Measurements from ENCODE around the gene SETD9. TPM values are rescaled to one million over a fixed set of nuclear protein-coding genes. Genes with fewer than 3 reads are reported as not detected.

SETD9 gene
- total RNA-seq, 3 donors from 2014 or later (not counting 1 experiment from before 2014, with no cell fraction given) = 5.6 to 8.6 (median 6.0) TPM

DNA sequence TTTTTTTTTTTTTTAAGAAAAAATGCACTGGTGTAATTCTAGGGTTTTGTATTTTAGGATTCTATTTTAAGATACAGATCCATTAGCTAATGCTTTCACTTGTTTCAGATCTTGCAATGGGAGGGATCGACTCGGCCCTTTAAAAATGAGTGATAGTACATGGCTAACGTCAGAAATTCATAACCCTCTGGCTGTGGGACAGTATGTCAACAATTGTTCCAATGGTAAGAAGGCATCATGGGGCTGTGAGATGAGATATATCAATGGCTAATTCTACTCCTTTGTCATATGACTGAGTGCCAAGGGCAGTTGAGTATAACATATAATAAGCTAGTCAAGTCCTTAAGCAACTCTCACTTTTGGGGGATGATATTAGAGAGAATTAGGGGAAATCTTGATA is 4.4 kb downstream of the SETD9 start:
- Mint-ChIP-seq H3K4me3 (no peak overlapping the region), H3K27ac (no peak overlapping the region), H3K4me1 (peaks cover 17 to 21% of the 10 kb centered on the region in 2 donors), H3K9me3 (no peaks in the 10 kb centered on the region), H3K36me3 (no peaks in the 10 kb centered on the region), H3K27me3 (ENCODE audit: low read depth in 2 of 2) (no peaks in the 10 kb centered on the region)
- no peaks in the 10 kb centered on the region for H3K9me3 ChIP-seq (ENCODE audit: control insufficient read depth, insufficient read depth, low read length)
- peaks cover 8% of the 10 kb centered on the region for H3K4me1 ChIP-seq (ENCODE audit: control insufficient read depth, insufficient read depth, low read length)
- no peaks in the 10 kb centered on the region for H3K27me3 ChIP-seq (ENCODE audit: control insufficient read depth, insufficient read depth, low read length)
- TF ChIP-seq, protein P1, sequence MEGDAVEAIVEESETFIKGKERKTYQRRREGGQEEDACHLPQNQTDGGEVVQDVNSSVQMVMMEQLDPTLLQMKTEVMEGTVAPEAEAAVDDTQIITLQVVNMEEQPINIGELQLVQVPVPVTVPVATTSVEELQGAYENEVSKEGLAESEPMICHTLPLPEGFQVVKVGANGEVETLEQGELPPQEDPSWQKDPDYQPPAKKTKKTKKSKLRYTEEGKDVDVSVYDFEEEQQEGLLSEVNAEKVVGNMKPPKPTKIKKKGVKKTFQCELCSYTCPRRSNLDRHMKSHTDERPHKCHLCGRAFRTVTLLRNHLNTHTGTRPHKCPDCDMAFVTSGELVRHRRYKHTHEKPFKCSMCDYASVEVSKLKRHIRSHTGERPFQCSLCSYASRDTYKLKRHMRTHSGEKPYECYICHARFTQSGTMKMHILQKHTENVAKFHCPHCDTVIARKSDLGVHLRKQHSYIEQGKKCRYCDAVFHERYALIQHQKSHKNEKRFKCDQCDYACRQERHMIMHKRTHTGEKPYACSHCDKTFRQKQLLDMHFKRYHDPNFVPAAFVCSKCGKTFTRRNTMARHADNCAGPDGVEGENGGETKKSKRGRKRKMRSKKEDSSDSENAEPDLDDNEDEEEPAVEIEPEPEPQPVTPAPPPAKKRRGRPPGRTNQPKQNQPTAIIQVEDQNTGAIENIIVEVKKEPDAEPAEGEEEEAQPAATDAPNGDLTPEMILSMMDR (IDR thresholded peaks at IDR 0.05) = no peak
- intact Hi-C loops (cut with micrococcal nuclease) = no loop called here
- H3K4me3 ChIP-seq (ENCODE audit: low read length) = no peak overlapping the region
- no peaks in the 10 kb centered on the region for H3K36me3 ChIP-seq (ENCODE audit: control insufficient read depth, insufficient read depth, low read length)
- no peak overlapping the region for H3K27ac ChIP-seq (ENCODE audit: low read length)
- ATAC-seq (no peak), DNase-seq (no peak)
- 100% methylated on average over 3 of the region's 3 CpGs for WGBS (ENCODE audit: insufficient coverage)

DNA sequence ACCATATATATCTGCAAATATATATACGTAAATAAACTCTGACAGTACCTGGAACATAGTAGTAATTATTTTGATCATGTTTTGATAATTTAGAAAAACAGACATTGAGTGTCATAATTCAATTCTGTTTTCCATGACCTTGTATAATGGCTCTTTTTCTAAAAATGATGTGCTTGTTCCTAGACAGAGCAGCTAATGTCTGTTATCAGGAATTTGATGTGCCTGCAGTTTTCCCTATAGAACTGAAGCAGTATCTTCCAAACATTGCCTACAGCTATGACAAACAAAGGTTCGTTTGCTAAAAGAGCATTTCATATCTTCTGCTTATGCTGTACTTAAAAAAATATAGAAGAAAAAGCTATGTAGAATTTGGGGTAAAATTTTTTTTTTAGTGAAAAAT is 5.3 kb downstream of the SETD9 start:
- ATAC-seq = no peak
- intact Hi-C loops (cut with micrococcal nuclease) = no loop called here

DNA sequence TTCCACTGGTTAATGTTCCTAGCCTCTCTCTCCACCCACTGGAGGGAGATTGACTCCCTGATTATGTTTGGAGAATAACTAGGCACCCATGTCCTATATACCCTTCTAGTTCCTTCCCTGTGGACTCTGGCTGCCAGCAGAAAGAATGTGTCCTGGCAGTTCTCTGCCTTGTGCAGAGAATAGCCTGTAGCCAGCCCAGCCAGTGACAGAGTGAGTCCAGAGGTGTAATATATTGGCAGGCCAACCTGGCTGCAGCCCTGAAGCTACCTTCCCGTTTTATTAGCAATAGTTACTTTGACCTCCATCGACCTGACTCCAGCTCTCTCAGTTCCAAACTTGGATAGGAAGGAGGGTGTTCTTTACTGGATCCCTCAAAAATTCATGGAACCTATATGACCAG is 8.1 kb downstream of the SETD9 start:
- no peak overlapping the region for H3K27ac ChIP-seq (ENCODE audit: low read length)
- no peak for DNase-seq
- H3K4me1 ChIP-seq (ENCODE audit: control insufficient read depth, insufficient read depth, low read length) = no peaks in the 10 kb centered on the region
- H3K27me3 ChIP-seq (ENCODE audit: control insufficient read depth, insufficient read depth, low read length) = no peaks in the 10 kb centered on the region
- Mint-ChIP-seq H3K27ac (no peak overlapping the region), H3K9me3 (no peaks in the 10 kb centered on the region), H3K27me3 (ENCODE audit: low read depth in 2 of 2) (no peaks in the 10 kb centered on the region), H3K4me1 (peaks cover 0 to 7% of the 10 kb centered on the region in 2 donors), H3K36me3 (peaks cover 3% of the 10 kb centered on the region), H3K4me3 (no peak overlapping the region)
- H3K9me3 ChIP-seq (ENCODE audit: control insufficient read depth, insufficient read depth, low read length) = no peaks in the 10 kb centered on the region
- no peak for ATAC-seq
- no peak overlapping the region for H3K4me3 ChIP-seq (ENCODE audit: low read length)
- peaks cover 4% of the 10 kb centered on the region for H3K36me3 ChIP-seq (ENCODE audit: control insufficient read depth, insufficient read depth, low read length)
- TF ChIP-seq, protein P1 (IDR thresholded peaks at IDR 0.05) = no peak
- no CpG with 5 or more reads among the region's 2 CpGs for WGBS (ENCODE audit: insufficient coverage)
- intact Hi-C loops (cut with micrococcal nuclease) = no loop called here

More for the DNA sequence above, 5.3 kb downstream of the SETD9 start:
- H3K27ac Mint-ChIP-seq = no peak overlapping the region
- peaks cover 3% of the 10 kb centered on the region for H3K4me1 ChIP-seq (ENCODE audit: control insufficient read depth, insufficient read depth, low read length)
- no peaks in the 10 kb centered on the region for H3K9me3 ChIP-seq (ENCODE audit: control insufficient read depth, insufficient read depth, low read length)
- H3K4me3 Mint-ChIP-seq = no peak overlapping the region
- no peak for DNase-seq
- H3K27me3 ChIP-seq (ENCODE audit: control insufficient read depth, insufficient read depth, low read length) = no peaks in the 10 kb centered on the region
- TF ChIP-seq, protein P1 (IDR thresholded peaks at IDR 0.05) = no peak
- H3K36me3 Mint-ChIP-seq = no peaks in the 10 kb centered on the region
- no peaks in the 10 kb centered on the region for H3K36me3 ChIP-seq (ENCODE audit: control insufficient read depth, insufficient read depth, low read length)
- no peaks in the 10 kb centered on the region for H3K9me3 Mint-ChIP-seq
- H3K4me1 Mint-ChIP-seq = peaks cover 12 to 18% of the 10 kb centered on the region in 2 donors
- no peak overlapping the region for H3K27ac ChIP-seq (ENCODE audit: low read length)
- no peaks in the 10 kb centered on the region for H3K27me3 Mint-ChIP-seq (ENCODE audit: low read depth in 2 of 2)
- H3K4me3 ChIP-seq (ENCODE audit: low read length) = no peak overlapping the region
- no CpG with 5 or more reads among the region's 2 CpGs for WGBS (ENCODE audit: insufficient coverage)

DNA sequence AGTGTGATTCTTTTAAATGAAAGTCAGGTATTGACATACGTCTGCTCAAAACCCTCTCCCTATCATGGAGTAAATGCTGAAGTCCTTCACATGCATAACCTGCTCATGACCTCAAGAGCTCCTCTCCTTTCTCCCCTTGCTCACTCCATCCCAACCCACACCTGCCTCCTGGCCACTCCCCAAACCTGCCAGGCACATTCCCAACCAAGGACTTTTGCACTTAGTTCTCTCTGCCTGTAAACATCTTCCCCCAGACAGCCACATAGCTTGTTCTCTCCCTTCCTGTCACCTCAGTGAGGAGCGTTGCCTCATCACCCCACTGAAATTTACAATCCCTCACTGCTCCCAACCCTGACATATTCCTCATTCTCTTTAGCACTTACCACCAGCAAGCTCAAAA is 8.7 kb downstream of the SETD9 start:
- TF ChIP-seq, protein P1 (IDR thresholded peaks at IDR 0.05) = no peak
- peaks cover 9% of the 10 kb centered on the region for H3K36me3 ChIP-seq (ENCODE audit: control insufficient read depth, insufficient read depth, low read length)
- H3K27me3 Mint-ChIP-seq (ENCODE audit: low read depth in 2 of 2) = no peaks in the 10 kb centered on the region
- H3K4me3 ChIP-seq (ENCODE audit: low read length) = no peak overlapping the region
- intact Hi-C loops (cut with micrococcal nuclease) = no loop called here
- H3K4me1 ChIP-seq (ENCODE audit: control insufficient read depth, insufficient read depth, low read length) = no peaks in the 10 kb centered on the region
- H3K36me3 Mint-ChIP-seq = peaks cover 7% of the 10 kb centered on the region
- 97% methylated on average over 2 of the region's 2 CpGs for WGBS (ENCODE audit: insufficient coverage)
- DNase-seq (no peak), ATAC-seq (no peak)
- no peaks in the 10 kb centered on the region for H3K9me3 Mint-ChIP-seq
- H3K4me1 Mint-ChIP-seq = peaks cover 0 to 7% of the 10 kb centered on the region in 2 donors
- H3K4me3 Mint-ChIP-seq = no peak overlapping the region
- no peak overlapping the region for H3K27ac ChIP-seq (ENCODE audit: low read length)
- H3K27me3 ChIP-seq (ENCODE audit: control insufficient read depth, insufficient read depth, low read length) = no peaks in the 10 kb centered on the region
- H3K9me3 ChIP-seq (ENCODE audit: control insufficient read depth, insufficient read depth, low read length) = no peaks in the 10 kb centered on the region
- H3K27ac Mint-ChIP-seq = no peak overlapping the region
